Stimulated activated naive CD8-positive, alpha-beta T cell treated with anti-CD3 and anti-CD28 coated beads, Interleukin-15, amount 100 ng/mL, for 72 hours (primary cell): Measurements from ENCODE around the gene FAM110A.
"Not testable (repeated sequence)": the region's sequence is repeated elsewhere in the genome, so short reads cannot be mapped to it uniquely, and the experiment has no call there.

ENCODE experiments used
- ATAC-seq: fragments of 150-1000 bp; cut with Tn5 transposase; 2 replicates; pipeline ENCODE4 v1.10.0; 2021; ENCODE audit warnings: mild to moderate bottlenecking, moderate library complexity
- DNase-seq, 2 donors: peaks; one replicate each; pipeline ENCODE4 v3.0.0; 2021 to 2022
- H3K27ac Mint-ChIP-seq, 2 donors: one replicate each; pipeline ENCODE4 v1.8.0; 2022; ENCODE audit warnings: mild to moderate bottlenecking in 2 of 2, mixed read lengths in 2 of 2, moderate library complexity in 2 of 2
- H3K27me3 Mint-ChIP-seq: one replicate; pipeline ENCODE4 v1.8.0; 2022; ENCODE audit warnings: mixed read lengths
- H3K4me1 Mint-ChIP-seq: one replicate; pipeline ENCODE4 v1.8.0; 2022; ENCODE audit warnings: mild to moderate bottlenecking, mixed read lengths
- H3K4me3 Mint-ChIP-seq, 2 donors: one replicate each; pipeline ENCODE4 v1.8.0; 2022; ENCODE audit warnings: mild to moderate bottlenecking in 2 of 2, mixed read lengths in 2 of 2, moderate library complexity in 1 of 2
- H3K9me3 Mint-ChIP-seq, 2 donors: one replicate each; pipeline ENCODE4 v1.8.0; 2022; ENCODE audit warnings: mixed read lengths in 2 of 2

FAM110A gene

GRCh38 chr20:889932-890463 lies 56.5 kb downstream of the FAM110A start:
- Mint-ChIP-seq H3K27me3 (peaks cover 9% of the 10 kb centered on the region), H3K27ac (no peak overlapping the region), H3K4me1 (peaks cover 8% of the 10 kb centered on the region), H3K9me3 (no peaks in the 10 kb centered on the region), H3K4me3 (no peak overlapping the region)
- ATAC-seq (peak; percentile 9), DNase-seq (no peak)

GRCh38 chr20:890666-891057 lies 57.1 kb downstream of the FAM110A start:
- Mint-ChIP-seq H3K27ac (no peak overlapping the region), H3K27me3 (peaks cover 3% of the 10 kb centered on the region), H3K4me3 (no peak overlapping the region), H3K4me1 (peaks cover 2% of the 10 kb centered on the region), H3K9me3 (no peaks in the 10 kb centered on the region)
- ATAC-seq (no peak), DNase-seq (no peak)

GRCh38 chr20:891058-891705 lies 57.7 kb downstream of the FAM110A start:
- H3K27ac Mint-ChIP-seq, result no peak overlapping the region
- ATAC-seq (no peak), DNase-seq (no peak)
- H3K27me3 Mint-ChIP-seq, result no peaks in the 10 kb centered on the region
- H3K9me3 Mint-ChIP-seq, result no peaks in the 10 kb centered on the region
- no peaks in the 10 kb centered on the region for H3K4me1 Mint-ChIP-seq
- H3K4me3 Mint-ChIP-seq, result no peak overlapping the region

GRCh38 chr20:891706-892080 lies 58.2 kb downstream of the FAM110A start:
- Mint-ChIP-seq H3K4me1 (no peaks in the 10 kb centered on the region), H3K4me3 (no peak overlapping the region), H3K9me3 (no peaks in the 10 kb centered on the region), H3K27me3 (no peaks in the 10 kb centered on the region), H3K27ac (peak overlapping the region in 1 of 2 donors; percentile 42)
- ATAC-seq (no peak), DNase-seq (no peak)

GRCh38 chr20:892371-892770 lies 58.9 kb downstream of the FAM110A start:
- DNase-seq, H3K27me3 Mint-ChIP-seq, H3K9me3 Mint-ChIP-seq, H3K4me3 Mint-ChIP-seq, H3K4me1 Mint-ChIP-seq, ATAC-seq, H3K27ac Mint-ChIP-seq: not testable (repeated sequence)
